ENCODE measurements around the gene ZNF367. TPM values are rescaled to one million over a fixed set of nuclear protein-coding genes. Genes with fewer than 3 reads are reported as not detected.

The ZNF367 gene
- total and polyA plus RNA-seq, 2 of the 4 experiments (the other 2 are of a cell fraction) = 1.1 to 2.7 TPM

DNA sequence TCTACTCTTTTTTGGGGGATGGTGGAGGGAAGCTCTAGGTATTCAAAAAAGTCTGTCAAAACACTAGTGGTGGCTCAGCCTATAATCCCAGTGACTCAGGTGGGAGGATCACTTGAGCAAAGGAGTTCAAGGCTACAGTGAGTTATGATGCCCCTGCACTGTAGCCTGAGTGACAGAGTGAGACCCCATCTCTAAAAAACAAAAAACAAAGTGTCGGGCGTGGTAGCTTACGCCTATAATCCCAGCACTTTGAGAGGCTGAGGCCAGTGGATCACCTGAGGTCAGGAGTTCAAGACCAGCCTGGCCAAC lies 18.9 kb downstream of the ZNF367 start:
- Histone ChIP-seq H3K4ac (ENCODE audit: low read depth, low read length) (no peak overlapping the region), H2BK20ac (ENCODE audit: low read depth, low read length) (no peak overlapping the region), H3K14ac (replicated peaks; ENCODE audit: low read depth, low read length) (no peak overlapping the region), H2AK9ac (replicated peaks; ENCODE audit: low read depth, low read length, poor library complexity) (no peak overlapping the region), H3K27me3 (ENCODE audit: control insufficient read depth, insufficient read depth, low read length) (no peaks in the 10 kb centered on the region), H2AK5ac (ENCODE audit: low read depth, low read length) (no peak overlapping the region), H4K91ac (ENCODE audit: insufficient read depth, low read depth, low read length) (no peak overlapping the region), H4K20me1 (ENCODE audit: insufficient read depth, low read length) (no peaks in the 10 kb centered on the region), H2BK5ac (ENCODE audit: low read depth, low read length, poor library complexity, severe bottlenecking) (no peak overlapping the region), H3K9ac (ENCODE audit: low read depth, low read length) (no peak overlapping the region), H3K4me3 (ENCODE audit: insufficient read depth, low read depth, low read length) (no peak overlapping the region), H3K18ac (ENCODE audit: low read depth, low read length) (no peak overlapping the region), H2BK120ac (ENCODE audit: low read depth, low read length) (no peak overlapping the region), H3K23ac (ENCODE audit: low read depth, low read length) (0 out of 2 replicates have a peak overlapping the region, but pooled peaks have one; percentile 4), H4K8ac (ENCODE audit: low read depth in 2 of 2, low read length in 2 of 2) (peak overlapping the region in 1 of 2 experiments; percentile 14; a peak in 1 of 4 replicates), H3K79me1 (ENCODE audit: low read depth in 1 of 2, low read length in 2 of 2) (peaks cover 3 to 33% of the 10 kb centered on the region in 2 experiments), H3K56ac (ENCODE audit: extremely low read depth, insufficient read depth, low read length) (no peak overlapping the region), H3K9me1 (ENCODE audit: insufficient read depth, low read length) (no peaks in the 10 kb centered on the region), H4K5ac (ENCODE audit: low read depth, low read length) (0 out of 2 replicates have a peak overlapping the region, but pooled peaks have one; percentile 51), H2AFZ (replicated peaks; ENCODE audit: low read length, poor library complexity) (peak overlapping the region; percentile 80), H3K27ac (ENCODE audit: insufficient read depth, low read length) (no peak overlapping the region), H3K36me3 (ENCODE audit: control insufficient read depth, insufficient read depth, low read length) (no peaks in the 10 kb centered on the region), H3K4me2 (ENCODE audit: low read depth, low read length) (no peak overlapping the region), H3K9me3 (ENCODE audit: control insufficient read depth, insufficient read depth, low read length) (peaks cover 3% of the 10 kb centered on the region), H2BK15ac (ENCODE audit: low read depth, low read length) (no peak overlapping the region), H3K4me1 (ENCODE audit: control insufficient read depth, insufficient read depth, low read length) (peaks cover 2% of the 10 kb centered on the region)
- ATAC-seq (ENCODE audit: low read depth) (peak; percentile 32; the same call in 1 of the 2 replicates), DNase-seq (no peak)
- ChIA-PET CTCF (interaction anchor here (1.3 kb wide), 1 partner anchor 16 kb away, joined by 4 read pairs; the partner anchor contains the start of gene SLC35D2), POLR2A (ENCODE audit: unreplicated experiment) (no interaction called here)
- dilution Hi-C loops (cut with HindIII; ENCODE audit: low sequenced_read_pairs, unreplicated experiment) = no loop called here
- intact Hi-C loops (cut with micrococcal nuclease) = no loop called here
- in situ Hi-C loops (cut with MboI; ENCODE audit: low sequenced_read_pairs) = loop anchor here (10.0 kb wide), 1 partner anchor 64 kb away; no protein-coding TSS in a partner anchor
- TF ChIP-seq NFE2L2 (IDR thresholded peaks at IDR 0.05; ENCODE audit: low read depth, low read length) (no peak), MAZ (IDR thresholded peaks at IDR 0.05; ENCODE audit: borderline replicate concordance, low read depth, low read length) (no peak), RCOR1 (IDR thresholded peaks at IDR 0.05; ENCODE audit: insufficient replicate concordance, low read length) (no peak), BHLHE40 (IDR thresholded peaks at IDR 0.05; ENCODE audit: low read depth, low read length) (no peak)
- TF ChIP-seq, protein P1, sequence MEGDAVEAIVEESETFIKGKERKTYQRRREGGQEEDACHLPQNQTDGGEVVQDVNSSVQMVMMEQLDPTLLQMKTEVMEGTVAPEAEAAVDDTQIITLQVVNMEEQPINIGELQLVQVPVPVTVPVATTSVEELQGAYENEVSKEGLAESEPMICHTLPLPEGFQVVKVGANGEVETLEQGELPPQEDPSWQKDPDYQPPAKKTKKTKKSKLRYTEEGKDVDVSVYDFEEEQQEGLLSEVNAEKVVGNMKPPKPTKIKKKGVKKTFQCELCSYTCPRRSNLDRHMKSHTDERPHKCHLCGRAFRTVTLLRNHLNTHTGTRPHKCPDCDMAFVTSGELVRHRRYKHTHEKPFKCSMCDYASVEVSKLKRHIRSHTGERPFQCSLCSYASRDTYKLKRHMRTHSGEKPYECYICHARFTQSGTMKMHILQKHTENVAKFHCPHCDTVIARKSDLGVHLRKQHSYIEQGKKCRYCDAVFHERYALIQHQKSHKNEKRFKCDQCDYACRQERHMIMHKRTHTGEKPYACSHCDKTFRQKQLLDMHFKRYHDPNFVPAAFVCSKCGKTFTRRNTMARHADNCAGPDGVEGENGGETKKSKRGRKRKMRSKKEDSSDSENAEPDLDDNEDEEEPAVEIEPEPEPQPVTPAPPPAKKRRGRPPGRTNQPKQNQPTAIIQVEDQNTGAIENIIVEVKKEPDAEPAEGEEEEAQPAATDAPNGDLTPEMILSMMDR (conservative IDR thresholded peaks at IDR 0.05; ENCODE audit: low read depth, low read length) = no peak
- no TSS peak for BruUV-seq (replicated peaks)
- WGBS, 2 experiments (ENCODE audit: extremely low coverage in 2 of 2, insufficient read length in 1 of 2) = 100% methylated on average over 1 of the region's 3 CpGs; no CpG with 5 or more reads in 1 of the 2 experiments

All from IMR-90 (cell line).